Measurements from ENCODE around the gene TUBB6.

DNA sequence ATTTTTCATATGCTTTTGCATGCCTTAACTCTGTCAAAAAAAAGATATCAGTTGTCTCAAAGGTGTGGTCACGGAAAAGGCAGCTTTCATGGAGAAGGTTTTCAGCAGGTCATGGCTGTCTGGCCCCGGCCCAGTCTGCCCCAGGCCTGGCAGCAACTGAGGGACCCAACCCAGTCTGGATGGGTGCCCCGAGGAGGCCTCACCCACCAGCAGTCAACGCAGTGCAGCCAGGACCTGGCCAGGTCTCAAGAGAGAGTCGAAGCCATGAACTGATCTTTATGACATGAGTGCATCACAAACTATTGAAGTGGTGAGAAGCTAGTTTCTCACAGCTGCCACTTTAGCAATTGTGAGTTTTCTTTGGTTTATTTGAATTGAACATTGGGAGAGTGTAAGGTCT is 7.9 kb downstream of the TUBB6 start:
- TF ChIP-seq, protein P1, sequence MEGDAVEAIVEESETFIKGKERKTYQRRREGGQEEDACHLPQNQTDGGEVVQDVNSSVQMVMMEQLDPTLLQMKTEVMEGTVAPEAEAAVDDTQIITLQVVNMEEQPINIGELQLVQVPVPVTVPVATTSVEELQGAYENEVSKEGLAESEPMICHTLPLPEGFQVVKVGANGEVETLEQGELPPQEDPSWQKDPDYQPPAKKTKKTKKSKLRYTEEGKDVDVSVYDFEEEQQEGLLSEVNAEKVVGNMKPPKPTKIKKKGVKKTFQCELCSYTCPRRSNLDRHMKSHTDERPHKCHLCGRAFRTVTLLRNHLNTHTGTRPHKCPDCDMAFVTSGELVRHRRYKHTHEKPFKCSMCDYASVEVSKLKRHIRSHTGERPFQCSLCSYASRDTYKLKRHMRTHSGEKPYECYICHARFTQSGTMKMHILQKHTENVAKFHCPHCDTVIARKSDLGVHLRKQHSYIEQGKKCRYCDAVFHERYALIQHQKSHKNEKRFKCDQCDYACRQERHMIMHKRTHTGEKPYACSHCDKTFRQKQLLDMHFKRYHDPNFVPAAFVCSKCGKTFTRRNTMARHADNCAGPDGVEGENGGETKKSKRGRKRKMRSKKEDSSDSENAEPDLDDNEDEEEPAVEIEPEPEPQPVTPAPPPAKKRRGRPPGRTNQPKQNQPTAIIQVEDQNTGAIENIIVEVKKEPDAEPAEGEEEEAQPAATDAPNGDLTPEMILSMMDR (IDR thresholded peaks at IDR 0.05), result no peak
- no peak for TF ChIP-seq POLR2A (IDR thresholded peaks at IDR 0.05)

Measured in heart left ventricle (tissue), 13 donors.